ENCODE data around the gene DPP7. TPM values are rescaled to one million over a fixed set of nuclear protein-coding genes. Genes with fewer than 3 reads are reported as not detected.

Gene DPP7
- total RNA-seq, 1 experiment from 2014 or later = 291 TPM

DNA sequence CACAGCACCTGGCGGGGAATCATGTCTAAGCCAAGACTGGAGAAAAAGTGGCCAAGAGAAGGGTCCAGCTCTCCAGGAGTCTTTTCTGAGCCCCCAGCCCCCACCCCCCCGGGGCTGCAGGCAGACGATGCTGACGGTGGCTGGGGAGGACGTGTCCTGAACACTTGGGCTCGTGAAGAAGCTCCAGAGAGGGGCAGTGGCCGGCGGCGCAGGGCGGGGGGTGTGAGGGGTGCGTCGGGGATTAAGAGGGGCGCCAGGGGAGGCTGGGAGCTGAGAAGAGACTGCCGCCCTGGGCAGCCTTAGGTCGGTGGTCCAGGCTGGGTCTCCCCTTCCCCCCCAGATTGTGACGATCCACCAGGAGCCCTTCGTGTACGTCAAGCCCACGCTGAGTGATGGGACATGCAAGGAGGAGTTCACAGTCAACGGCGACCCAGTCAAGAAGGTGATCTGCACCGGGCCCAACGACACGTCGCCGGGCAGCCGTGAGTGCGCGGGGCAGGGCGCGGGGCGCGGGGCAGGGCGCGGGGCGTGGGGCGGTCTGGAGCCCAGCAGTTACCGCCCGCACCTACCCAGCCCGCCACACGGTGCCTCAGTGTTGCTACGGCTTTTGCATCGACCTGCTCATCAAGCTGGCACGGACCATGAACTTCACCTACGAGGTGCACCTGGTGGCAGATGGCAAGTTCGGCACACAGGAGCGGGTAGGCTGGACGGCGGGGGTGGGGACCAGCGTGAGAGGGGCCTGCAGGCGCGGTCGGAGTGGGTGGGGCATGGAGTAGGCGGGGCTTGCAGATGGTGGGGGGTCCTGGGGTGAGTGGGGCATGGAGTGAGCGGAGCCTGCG, 46.4 kb upstream of the DPP7 start:
- no peak overlapping the region for H2AFZ ChIP-seq (ENCODE audit: low read depth, low read length, poor library complexity, severe bottlenecking)
- H3K9ac ChIP-seq (ENCODE audit: low read length) = no peak overlapping the region
- TF ChIP-seq ZFX (IDR thresholded peaks at IDR 0.05) = no peak
- no peak for TF ChIP-seq RAD21 (IDR thresholded peaks at IDR 0.05; ENCODE audit: low read depth)
- TF ChIP-seq, protein P1, sequence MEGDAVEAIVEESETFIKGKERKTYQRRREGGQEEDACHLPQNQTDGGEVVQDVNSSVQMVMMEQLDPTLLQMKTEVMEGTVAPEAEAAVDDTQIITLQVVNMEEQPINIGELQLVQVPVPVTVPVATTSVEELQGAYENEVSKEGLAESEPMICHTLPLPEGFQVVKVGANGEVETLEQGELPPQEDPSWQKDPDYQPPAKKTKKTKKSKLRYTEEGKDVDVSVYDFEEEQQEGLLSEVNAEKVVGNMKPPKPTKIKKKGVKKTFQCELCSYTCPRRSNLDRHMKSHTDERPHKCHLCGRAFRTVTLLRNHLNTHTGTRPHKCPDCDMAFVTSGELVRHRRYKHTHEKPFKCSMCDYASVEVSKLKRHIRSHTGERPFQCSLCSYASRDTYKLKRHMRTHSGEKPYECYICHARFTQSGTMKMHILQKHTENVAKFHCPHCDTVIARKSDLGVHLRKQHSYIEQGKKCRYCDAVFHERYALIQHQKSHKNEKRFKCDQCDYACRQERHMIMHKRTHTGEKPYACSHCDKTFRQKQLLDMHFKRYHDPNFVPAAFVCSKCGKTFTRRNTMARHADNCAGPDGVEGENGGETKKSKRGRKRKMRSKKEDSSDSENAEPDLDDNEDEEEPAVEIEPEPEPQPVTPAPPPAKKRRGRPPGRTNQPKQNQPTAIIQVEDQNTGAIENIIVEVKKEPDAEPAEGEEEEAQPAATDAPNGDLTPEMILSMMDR (IDR thresholded peaks at IDR 0.05 in 2 of 3, conservative IDR thresholded peaks at IDR 0.05 in 1 of 3; ENCODE audit: borderline replicate concordance in 1 of 3, insufficient read depth in 1 of 3, low read depth in 2 of 3, low read length in 2 of 3) = peak in 1 of 3 experiments; percentile 4; a peak in 1 of 6 replicates
- no peak for TF ChIP-seq POLR2A (IDR thresholded peaks at IDR 0.05; ENCODE audit: borderline replicate concordance, extremely low read depth, insufficient read depth, insufficient read length)
- no TSS peak for BruUV-seq (replicated peaks)
- no peaks in the 10 kb centered on the region for H4K20me1 ChIP-seq (ENCODE audit: insufficient read depth)
- ChIA-PET RAD21 (ENCODE audit: low non-redundant PET in 1 of 2, low total read pairs in 2 of 2, uncharacterized antibody in 2 of 2, unreplicated experiment in 2 of 2) (interaction anchor here in 1 of 2 experiments (1.0 kb wide), 2 partner anchors 10 to 11 kb away, joined by 3 to 7 read pairs; no protein-coding TSS in a partner anchor), CTCF (interaction anchor here (1.1 to 1.5 kb wide), 2 partner anchors 10 to 76 kb away, joined by 3 to 7 read pairs; no protein-coding TSS in a partner anchor), POLR2A (interaction anchor here (0.6 to 2.5 kb wide), 5 partner anchors 9 to 80 kb away, joined by 3 to 12 read pairs (median 4); partner anchors contain the start of genes LRRC26, SSNA1 and TUBB4B)
- DNase-seq (ENCODE audit: low read depth, low spot score) (no peak), ATAC-seq (peak; percentile 30)
- no peaks in the 10 kb centered on the region for H3K9me2 ChIP-seq (ENCODE audit: insufficient read depth)
- no peaks in the 10 kb centered on the region for H3K27me3 ChIP-seq (ENCODE audit: insufficient read depth, low read length)
- H3K27ac ChIP-seq (ENCODE audit: low read depth, low read length) = no peak overlapping the region
- H3K4me3 ChIP-seq (replicated peaks in 1 of 2; ENCODE audit: low read depth in 1 of 2, low read length in 2 of 2) = peak overlapping the region in 1 of 2 experiments; percentile 70; a peak in 3 of 4 replicates
- intact Hi-C loops (cut with micrococcal nuclease) = no loop called here
- no peaks in the 10 kb centered on the region for H3K79me2 ChIP-seq (ENCODE audit: insufficient read depth, low read length)
- H3K4me1 ChIP-seq (ENCODE audit: control insufficient read depth in 1 of 2, insufficient read depth in 2 of 2, low read length in 2 of 2) = peaks cover 7 to 53% of the 10 kb centered on the region in 2 experiments; a peak in 3 of 4 replicates
- H3K4me2 ChIP-seq (ENCODE audit: low read length) = peak overlapping the region; percentile 98
- H3K9me3 ChIP-seq (ENCODE audit: control insufficient read depth in 1 of 2, insufficient read depth in 1 of 2, low read depth in 1 of 2, low read length in 2 of 2) = no peaks in the 10 kb centered on the region
- H3K36me3 ChIP-seq (ENCODE audit: control insufficient read depth in 1 of 2, insufficient read depth in 2 of 2, low read length in 2 of 2) = no peaks in the 10 kb centered on the region

DNA sequence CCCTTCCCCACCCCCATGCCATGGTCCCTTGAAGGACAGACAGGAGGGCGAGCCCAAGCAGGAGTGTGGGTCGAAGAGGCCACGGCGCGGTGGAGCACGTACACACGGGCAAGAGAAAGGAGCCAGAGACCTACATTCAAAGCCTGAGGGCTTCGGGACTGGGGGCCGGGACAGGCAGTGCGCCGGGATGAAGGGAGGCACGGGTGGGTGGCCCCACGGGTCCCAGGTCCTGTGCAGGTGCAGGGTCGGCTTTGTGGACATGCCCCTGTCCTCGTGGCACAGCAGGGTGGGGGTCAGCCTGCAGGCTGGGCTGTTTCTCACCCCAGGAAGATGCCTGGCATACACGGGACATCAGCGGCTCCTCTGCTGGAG, 45.5 kb upstream of the DPP7 start:
- no peak overlapping the region for H3K9ac ChIP-seq (ENCODE audit: low read length)
- DNase-seq (ENCODE audit: low read depth, low spot score) = no peak
- CTCF ChIA-PET = no interaction called here
- no peaks in the 10 kb centered on the region for H3K9me2 ChIP-seq (ENCODE audit: insufficient read depth)
- BruUV-seq (replicated peaks) = no TSS peak
- TF ChIP-seq EZH2phosphoT487 (IDR thresholded peaks at IDR 0.05; ENCODE audit: borderline replicate concordance) = no peak
- no peak for TF ChIP-seq SP1 (IDR thresholded peaks at IDR 0.05; ENCODE audit: low read depth)
- TF ChIP-seq TCF7L2 (IDR thresholded peaks at IDR 0.05; ENCODE audit: borderline replicate concordance, extremely low read depth, insufficient read depth, insufficient read length) = no peak
- TF ChIP-seq, protein P2, sequence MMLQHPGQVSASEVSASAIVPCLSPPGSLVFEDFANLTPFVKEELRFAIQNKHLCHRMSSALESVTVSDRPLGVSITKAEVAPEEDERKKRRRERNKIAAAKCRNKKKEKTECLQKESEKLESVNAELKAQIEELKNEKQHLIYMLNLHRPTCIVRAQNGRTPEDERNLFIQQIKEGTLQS (IDR thresholded peaks at IDR 0.05) = no peak
- TF ChIP-seq, protein P3, sequence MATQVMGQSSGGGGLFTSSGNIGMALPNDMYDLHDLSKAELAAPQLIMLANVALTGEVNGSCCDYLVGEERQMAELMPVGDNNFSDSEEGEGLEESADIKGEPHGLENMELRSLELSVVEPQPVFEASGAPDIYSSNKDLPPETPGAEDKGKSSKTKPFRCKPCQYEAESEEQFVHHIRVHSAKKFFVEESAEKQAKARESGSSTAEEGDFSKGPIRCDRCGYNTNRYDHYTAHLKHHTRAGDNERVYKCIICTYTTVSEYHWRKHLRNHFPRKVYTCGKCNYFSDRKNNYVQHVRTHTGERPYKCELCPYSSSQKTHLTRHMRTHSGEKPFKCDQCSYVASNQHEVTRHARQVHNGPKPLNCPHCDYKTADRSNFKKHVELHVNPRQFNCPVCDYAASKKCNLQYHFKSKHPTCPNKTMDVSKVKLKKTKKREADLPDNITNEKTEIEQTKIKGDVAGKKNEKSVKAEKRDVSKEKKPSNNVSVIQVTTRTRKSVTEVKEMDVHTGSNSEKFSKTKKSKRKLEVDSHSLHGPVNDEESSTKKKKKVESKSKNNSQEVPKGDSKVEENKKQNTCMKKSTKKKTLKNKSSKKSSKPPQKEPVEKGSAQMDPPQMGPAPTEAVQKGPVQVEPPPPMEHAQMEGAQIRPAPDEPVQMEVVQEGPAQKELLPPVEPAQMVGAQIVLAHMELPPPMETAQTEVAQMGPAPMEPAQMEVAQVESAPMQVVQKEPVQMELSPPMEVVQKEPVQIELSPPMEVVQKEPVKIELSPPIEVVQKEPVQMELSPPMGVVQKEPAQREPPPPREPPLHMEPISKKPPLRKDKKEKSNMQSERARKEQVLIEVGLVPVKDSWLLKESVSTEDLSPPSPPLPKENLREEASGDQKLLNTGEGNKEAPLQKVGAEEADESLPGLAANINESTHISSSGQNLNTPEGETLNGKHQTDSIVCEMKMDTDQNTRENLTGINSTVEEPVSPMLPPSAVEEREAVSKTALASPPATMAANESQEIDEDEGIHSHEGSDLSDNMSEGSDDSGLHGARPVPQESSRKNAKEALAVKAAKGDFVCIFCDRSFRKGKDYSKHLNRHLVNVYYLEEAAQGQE (IDR thresholded peaks at IDR 0.05; ENCODE audit: low read depth) = no peak
- no peak for TF ChIP-seq ZFX (IDR thresholded peaks at IDR 0.05)
- TF ChIP-seq RAD21 (IDR thresholded peaks at IDR 0.05; ENCODE audit: low read depth) = no peak
- ATAC-seq = no peak
- POLR2A ChIA-PET = interaction anchor here (0.6 kb wide), 1 partner anchor 41 kb away, joined by 4 read pairs; no protein-coding TSS in a partner anchor
- no peaks in the 10 kb centered on the region for H3K36me3 ChIP-seq (ENCODE audit: control insufficient read depth in 1 of 2, insufficient read depth in 2 of 2, low read length in 2 of 2)
- H3K4me3 ChIP-seq (replicated peaks in 1 of 2; ENCODE audit: low read depth in 1 of 2, low read length in 2 of 2) = no peak overlapping the region
- H4K20me1 ChIP-seq (ENCODE audit: insufficient read depth) = no peaks in the 10 kb centered on the region
- RAD21 ChIA-PET (ENCODE audit: low non-redundant PET in 1 of 2, low total read pairs in 2 of 2, uncharacterized antibody in 2 of 2, unreplicated experiment in 2 of 2) = no interaction called here
- no peak overlapping the region for H2AFZ ChIP-seq (ENCODE audit: low read depth, low read length, poor library complexity, severe bottlenecking)
- H3K4me2 ChIP-seq (ENCODE audit: low read length) = no peak overlapping the region
- intact Hi-C loops (cut with micrococcal nuclease) = no loop called here
- no peaks in the 10 kb centered on the region for H3K9me3 ChIP-seq (ENCODE audit: control insufficient read depth in 1 of 2, insufficient read depth in 1 of 2, low read depth in 1 of 2, low read length in 2 of 2)
- H3K4me1 ChIP-seq (ENCODE audit: control insufficient read depth in 1 of 2, insufficient read depth in 2 of 2, low read length in 2 of 2) = peaks cover 7 to 53% of the 10 kb centered on the region in 2 experiments; a peak in 3 of 4 replicates
- H3K79me2 ChIP-seq (ENCODE audit: insufficient read depth, low read length) = no peaks in the 10 kb centered on the region
- H3K27ac ChIP-seq (ENCODE audit: low read depth, low read length) = no peak overlapping the region
- H3K27me3 ChIP-seq (ENCODE audit: insufficient read depth, low read length) = no peaks in the 10 kb centered on the region
